ENCODE results near the gene NXPH4. TPM values are rescaled to one million over a fixed set of nuclear protein-coding genes. Genes with fewer than 3 reads are reported as not detected.

The NXPH4 gene
- polyA plus RNA-seq, 1 donor, result 2.8 TPM

DNA sequence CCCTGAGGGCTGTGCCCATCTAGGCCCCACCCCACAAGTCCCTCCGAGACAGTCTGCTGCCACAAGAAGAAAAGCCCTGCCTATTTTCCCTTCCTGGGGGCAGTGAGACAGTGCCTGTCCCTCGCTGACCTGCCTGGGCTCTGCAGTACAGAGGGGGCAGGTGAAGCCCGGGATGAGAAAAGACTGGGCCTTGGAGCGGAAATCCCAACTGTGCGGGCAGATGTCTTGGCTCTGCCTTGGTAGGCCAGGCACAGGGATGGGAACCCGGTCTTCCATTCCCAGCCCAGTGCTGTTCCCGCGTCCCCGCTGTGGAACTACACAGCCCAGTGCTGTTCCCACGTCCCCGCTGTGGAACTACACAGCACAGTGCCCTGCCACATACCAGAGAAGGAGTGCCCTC, 12.8 kb upstream of the NXPH4 start:
- DNase-seq (ENCODE audit: low read depth), result no peak

DNA sequence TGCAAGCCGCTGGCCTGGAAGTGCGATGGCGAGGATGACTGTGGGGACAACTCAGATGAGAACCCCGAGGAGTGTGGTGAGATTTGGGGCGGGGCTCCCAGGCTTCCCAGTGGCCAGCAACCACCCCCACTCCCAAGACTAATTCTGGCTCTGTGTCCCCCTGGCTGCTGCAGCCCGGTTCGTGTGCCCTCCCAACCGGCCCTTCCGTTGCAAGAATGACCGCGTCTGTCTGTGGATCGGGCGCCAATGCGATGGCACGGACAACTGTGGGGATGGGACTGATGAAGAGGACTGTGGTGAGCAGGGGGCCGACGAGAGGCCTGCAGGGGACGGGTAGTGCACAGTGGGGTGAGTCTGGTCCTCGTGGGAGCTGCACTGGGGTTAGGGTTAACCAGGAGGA, 12.1 kb upstream of the NXPH4 start:
- no peak for DNase-seq (ENCODE audit: low read depth)

DNA sequence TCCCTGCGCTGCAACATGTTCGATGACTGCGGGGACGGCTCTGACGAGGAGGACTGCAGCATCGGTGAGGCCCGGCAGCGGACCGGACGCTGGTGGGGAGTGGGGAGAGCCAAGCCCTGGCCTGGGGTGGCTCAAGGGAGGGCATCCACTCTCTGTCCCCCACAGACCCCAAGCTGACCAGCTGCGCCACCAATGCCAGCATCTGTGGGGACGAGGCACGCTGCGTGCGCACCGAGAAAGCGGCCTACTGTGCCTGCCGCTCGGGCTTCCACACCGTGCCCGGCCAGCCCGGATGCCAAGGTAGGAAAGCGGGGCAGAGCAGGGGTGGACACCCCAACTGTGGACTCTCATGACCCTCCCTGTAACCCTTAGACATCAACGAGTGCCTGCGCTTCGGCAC, 11.4 kb upstream of the NXPH4 start:
- no peak for DNase-seq (ENCODE audit: low read depth)

DNA sequence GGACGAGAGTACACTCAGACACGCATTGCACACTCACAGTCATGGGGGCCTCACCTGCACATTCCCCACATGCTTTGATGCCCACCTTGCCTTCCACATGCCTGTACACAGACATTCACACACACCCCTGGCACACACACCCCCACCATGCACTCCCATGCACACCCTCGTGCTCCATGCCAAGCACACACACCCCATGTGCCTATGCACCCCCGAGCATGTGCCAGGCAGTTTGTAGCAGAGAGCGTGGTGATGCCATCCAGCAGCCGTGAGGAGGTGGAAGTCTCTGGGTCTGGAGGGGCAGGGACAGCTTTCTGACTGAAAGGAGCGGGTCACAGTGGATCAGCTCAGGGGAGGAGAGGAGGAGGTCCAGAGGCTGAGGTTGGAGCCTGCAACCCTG, 10.7 kb upstream of the NXPH4 start:
- DNase-seq (ENCODE audit: low read depth), result no peak

DNA sequence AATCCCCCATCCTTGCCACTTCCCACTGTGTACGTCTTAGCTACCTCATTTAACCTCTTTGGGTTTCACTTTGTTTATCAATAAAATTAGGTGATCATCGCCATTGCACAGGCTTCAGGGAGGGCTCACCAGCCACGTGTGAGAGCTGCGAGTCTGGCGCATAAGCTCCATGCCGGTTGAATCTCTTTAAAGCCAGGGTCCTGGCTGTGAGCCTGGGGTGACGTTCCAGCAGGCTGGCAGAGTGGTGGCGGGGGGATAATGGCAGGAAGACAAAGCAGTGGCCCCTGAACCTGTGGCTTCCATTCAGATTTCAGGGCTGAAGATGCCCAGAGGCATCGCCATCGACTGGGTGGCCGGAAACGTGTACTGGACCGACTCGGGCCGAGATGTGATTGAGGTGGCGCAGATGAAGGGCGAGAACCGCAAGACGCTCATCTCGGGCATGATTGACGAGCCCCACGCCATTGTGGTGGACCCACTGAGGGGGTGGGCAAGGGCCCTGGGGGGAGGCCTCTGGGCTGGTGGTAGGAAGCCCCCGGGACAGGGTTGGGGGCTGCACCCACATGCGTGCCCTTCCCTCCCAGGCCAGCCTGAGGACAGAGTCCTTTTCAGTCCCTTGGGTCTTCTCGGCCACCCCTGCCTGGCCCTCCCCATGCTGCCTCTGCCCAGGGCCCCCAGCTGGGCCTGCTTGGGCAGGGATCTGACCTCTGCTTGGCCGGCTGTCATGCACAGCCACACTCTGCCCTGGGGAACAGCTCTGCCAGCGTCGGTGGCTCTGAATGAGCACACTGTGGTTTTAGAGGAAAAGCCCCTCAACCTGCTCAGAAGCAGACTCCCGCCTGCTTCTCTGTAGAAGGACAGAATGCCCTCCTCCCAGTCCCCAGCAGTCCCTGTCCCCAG, 8.6 kb upstream of the NXPH4 start:
- DNase-seq (ENCODE audit: low read depth), result no peak

DNA sequence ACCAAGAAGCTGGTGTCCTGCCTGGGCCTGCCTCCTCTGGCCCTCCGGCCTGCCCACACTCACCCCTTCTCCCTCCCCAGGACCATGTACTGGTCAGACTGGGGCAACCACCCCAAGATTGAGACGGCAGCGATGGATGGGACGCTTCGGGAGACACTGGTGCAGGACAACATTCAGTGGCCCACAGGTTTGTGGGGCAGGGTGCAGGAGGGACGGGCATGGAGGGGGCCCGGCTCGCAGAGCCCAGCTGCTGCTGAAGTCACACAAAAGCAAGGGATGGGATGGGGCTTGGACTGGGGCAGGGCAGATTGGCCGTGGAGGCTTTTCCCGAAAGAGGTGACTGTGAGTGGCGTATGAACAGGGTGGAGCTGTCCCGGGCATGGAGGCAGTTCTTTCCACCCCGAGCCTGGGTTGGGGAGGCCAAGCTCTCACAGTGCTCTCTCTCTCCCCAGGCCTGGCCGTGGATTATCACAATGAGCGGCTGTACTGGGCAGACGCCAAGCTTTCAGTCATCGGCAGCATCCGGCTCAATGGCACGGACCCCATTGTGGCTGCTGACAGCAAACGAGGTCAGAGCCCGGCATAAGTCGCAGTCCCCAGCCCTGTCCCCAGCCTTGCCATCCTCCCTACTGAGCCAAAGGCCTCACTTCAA, 7.8 kb upstream of the NXPH4 start:
- DNase-seq (ENCODE audit: low read depth), result no peak

DNA sequence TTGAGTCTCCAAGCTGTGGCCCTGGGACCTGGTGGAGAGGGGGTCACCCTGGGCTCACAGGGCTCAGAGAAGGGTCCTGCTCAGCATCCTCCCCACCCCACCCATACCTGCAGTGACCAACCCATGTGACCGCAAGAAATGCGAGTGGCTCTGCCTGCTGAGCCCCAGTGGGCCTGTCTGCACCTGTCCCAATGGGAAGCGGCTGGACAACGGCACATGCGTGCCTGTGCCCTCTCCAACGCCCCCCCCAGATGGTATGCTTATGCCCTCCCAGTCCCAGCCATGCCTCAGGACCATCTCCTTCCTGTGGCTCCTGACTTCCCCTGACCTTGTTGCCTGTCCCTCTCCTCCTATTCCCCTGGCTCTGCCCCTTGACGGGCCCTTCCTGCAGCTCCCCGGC, 6.7 kb upstream of the NXPH4 start:
- no peak for DNase-seq (ENCODE audit: low read depth)

DNA sequence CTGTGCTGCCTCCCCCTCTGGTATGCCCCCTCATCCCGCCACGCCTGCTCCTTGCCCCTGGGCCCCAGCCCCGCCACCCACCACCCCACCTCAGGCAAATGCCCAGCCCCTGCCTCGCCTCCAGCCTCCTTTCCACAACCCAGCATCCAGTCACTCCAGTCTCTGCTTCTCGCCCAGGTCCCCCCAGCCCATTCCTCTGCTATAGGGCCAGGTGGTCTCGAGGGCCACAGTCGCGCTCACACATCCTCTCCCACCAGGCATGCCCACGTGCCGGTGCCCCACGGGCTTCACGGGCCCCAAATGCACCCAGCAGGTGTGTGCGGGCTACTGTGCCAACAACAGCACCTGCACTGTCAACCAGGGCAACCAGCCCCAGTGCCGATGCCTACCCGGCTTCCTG, 6.1 kb upstream of the NXPH4 start:
- DNase-seq (ENCODE audit: low read depth), result no peak

DNA sequence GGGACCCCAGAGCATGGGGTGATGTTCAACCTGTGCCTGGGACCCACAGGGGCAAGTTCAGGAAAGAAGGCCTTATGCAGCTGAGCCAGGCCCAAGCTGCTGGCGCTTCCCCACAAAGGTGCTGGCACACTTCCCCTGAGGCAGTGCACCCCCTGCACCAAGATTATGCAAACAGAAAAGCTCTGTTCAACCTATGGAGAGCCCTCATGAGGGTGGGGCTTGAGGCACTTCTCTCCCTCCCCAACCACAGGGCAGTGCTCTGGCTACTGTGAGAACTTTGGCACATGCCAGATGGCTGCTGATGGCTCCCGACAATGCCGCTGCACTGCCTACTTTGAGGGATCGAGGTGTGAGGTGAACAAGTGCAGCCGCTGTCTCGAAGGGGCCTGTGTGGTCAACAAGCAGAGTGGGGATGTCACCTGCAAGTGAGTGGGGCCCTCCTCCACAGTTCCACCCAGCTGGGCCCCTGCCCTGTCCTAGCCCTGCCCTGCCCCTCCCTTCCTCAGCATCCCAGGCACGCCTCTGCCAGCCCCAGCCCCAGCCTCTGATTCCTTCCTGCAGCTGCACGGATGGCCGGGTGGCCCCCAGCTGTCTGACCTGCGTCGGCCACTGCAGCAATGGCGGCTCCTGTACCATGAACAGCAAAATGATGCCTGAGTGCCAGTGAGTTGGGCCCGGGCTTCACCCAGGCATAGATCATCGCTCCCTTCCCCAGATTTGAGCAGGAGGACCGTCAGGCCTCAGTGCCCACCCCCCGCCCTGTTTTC, 5.5 kb upstream of the NXPH4 start:
- DNase-seq (ENCODE audit: low read depth), result no peak

DNA sequence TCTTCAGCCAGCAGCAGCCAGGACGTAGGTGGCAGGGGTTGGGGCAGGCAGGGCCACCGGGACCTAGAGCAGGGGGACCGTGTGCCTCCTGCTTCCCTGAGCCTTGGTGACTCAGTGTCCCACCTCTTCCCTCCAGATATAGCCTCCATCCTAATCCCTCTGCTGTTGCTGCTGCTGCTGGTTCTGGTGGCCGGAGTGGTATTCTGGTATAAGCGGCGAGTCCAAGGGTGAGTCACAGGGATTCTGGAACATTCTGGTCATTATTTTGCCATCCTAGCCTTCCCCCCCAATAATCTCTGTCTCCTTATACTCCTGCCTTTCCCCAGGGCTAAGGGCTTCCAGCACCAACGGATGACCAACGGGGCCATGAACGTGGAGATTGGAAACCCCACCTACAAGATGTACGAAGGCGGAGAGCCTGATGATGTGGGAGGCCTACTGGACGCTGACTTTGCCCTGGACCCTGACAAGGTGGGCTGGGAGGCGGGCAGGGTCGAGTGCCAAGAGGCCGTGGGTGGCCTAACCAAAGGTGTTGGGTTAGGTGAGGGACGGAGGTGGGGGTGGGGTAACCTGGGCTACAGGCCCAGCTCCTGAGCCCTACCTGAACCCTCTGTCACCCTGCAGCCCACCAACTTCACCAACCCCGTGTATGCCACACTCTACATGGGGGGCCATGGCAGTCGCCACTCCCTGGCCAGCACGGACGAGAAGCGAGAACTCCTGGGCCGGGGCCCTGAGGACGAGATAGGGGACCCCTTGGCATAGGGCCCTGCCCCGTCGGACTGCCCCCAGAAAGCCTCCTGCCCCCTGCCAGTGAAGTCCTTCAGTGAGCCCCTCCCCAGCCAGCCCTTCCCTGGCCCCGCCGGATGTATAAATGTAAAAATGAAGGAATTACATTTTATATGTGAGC, 4.5 kb upstream of the NXPH4 start:
- no peak for DNase-seq (ENCODE audit: low read depth)

DNA sequence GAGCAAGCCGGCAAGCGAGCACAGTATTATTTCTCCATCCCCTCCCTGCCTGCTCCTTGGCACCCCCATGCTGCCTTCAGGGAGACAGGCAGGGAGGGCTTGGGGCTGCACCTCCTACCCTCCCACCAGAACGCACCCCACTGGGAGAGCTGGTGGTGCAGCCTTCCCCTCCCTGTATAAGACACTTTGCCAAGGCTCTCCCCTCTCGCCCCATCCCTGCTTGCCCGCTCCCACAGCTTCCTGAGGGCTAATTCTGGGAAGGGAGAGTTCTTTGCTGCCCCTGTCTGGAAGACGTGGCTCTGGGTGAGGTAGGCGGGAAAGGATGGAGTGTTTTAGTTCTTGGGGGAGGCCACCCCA, 3.9 kb upstream of the NXPH4 start:
- DNase-seq (ENCODE audit: low read depth), result no peak

DNA sequence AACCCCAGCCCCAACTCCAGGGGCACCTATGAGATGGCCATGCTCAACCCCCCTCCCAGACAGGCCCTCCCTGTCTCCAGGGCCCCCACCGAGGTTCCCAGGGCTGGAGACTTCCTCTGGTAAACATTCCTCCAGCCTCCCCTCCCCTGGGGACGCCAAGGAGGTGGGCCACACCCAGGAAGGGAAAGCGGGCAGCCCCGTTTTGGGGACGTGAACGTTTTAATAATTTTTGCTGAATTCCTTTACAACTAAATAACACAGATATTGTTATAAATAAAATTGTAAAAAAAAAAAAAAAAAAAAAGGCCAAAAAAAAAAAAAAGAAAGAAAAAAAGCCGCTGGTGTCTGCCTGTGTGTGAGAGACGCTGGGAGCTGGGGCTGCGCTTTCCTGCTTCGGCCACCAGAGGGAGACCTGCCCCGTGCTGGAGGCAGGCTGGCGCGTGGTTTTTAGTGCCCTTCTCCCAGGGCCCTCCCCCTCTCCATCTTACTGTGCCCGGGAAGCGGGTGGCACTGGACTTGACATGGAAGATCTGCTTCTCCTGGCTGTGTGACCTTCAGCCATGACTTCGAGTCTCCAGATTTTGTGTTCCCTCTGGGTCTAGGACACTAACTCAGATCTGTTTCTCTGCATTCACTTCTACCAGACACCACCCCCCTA, 3.4 kb upstream of the NXPH4 start:
- DNase-seq (ENCODE audit: low read depth), result no peak

DNA sequence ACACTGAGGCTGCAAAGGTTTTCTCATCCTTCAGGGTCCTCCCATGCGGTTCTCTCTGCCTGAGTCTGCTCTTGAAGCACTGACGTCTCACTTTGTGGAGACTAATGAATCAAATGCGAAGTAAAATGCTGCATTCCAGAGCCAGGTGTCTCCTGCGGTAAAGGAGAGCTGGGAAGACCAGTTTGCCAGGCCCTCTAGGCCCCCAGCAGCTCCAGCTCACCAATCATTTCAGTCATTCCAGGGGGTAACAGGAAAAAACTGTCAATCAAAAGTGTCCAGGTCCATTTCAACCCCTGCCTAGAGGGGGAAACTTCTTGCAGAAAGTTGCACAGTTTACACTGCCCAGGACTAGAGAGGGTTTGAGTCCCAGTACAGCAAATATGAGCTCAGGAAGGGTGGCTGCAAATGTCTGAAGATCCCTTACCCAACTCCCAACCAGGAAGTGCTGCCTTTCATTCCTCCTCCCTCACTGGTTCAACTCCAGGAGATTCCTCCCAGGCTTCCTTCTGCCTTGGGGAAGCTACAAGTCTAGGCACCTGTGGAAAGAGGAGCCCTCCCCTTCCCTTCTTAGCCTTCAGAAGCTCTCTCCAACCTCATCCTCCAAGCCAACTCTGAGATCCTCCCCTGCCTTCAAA, 2.7 kb upstream of the NXPH4 start:
- no peak for DNase-seq (ENCODE audit: low read depth)

DNA sequence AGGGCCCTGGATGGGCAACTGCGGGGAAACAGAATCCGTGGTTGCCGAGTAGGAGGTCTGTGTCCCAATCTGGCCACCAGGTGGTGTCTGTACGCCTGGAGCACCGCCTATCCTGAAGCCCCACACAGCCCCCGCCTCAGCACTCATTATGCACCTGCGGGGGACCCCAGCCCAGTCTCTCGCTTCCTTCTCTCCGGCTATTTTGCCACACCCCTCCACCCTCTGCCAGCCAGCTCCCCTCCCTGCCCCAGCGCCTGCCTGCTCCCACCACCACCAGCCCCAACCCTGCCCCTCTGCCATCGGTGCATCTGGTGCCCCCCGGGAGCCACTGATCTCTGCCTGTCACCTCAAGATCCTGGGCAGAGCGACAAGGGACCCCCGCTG, 2.2 kb upstream of the NXPH4 start:
- no peak for DNase-seq (ENCODE audit: low read depth)

DNA sequence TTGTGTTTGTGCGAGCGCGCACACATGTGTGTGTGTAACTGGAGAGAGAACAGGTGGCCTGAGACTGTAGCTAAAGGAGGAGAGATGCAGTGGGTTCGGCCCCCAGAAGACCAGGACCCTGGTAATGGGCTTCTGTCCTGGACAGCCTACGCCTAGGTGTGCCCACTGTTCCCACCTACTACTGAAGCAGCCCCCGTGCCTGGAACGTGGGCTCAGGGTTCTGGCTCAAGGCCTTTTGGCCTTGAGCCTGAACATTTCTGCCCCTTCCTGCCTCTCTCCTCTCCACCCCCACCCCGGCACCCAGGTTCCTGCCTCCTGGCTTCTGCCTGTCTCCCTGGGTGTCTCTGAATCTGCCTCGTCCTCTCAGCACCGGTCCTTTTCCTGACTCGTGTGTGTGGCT, 1.5 kb upstream of the NXPH4 start:
- no peak for DNase-seq (ENCODE audit: low read depth)

DNA sequence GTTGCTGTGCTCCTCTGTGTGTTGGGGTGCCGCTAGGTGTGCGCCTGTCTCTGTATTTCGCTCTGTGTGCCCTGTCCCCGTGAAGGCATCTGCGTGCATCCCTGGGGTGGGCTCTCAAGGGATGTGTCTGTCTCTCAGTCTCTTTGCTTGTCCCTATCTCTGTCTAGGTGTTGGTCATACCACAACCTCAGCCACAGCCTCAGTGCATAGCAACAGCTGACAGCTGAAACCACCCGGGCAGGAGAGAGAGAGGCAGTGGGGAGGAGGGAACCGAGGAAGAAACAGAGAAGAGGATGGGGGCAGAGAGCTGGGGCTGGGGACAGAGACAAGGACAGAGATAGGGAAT, 953 bp upstream of the NXPH4 start:
- DNase-seq (ENCODE audit: low read depth), result no peak

DNA sequence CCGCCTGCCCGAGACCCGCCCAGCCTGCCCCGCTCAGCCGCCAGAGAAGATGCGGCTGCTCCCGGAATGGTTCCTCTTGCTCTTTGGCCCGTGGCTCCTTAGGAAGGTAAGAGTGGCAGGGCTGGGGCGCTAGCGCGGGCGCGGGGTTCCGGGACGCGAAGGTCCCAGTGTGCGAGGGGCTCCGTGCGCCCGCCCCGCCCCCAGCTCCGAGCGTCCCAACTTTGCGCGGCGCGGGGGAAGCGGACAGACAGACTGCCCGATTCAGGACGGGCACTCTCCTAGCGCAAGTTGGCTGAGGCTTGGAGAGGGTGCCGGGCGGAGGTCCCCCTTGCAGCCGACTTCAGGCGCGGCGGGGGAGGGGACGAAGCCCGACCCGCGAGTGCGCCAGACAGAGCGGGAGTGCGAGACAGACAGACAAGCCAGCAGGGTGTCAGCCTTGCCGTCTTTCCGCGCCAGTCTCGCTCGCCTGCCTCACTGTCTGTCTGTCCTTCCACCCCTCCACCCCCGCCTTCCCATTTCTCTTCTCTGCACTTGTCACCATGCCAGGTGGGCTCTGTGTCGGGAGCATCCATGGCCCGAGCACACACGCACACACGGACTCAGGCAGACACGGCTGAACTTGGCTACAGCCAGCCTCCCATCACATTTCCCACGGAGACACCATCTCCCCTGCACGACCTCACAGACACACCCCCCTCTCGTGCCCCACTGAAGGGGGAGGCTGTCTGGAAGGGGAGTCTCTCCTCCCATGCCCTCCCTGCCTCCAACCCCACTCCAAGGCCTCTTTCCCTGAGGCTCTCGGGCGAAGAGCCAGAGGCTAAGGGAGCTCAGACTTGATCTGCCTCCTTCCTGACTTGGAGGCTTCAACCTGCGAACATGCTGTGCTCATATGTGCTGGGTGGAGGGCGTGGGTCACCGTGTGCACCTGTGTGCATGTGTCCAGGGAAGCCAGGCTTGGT, 606 bp downstream of the NXPH4 start:
- DNase-seq (ENCODE audit: low read depth), result no peak

DNA sequence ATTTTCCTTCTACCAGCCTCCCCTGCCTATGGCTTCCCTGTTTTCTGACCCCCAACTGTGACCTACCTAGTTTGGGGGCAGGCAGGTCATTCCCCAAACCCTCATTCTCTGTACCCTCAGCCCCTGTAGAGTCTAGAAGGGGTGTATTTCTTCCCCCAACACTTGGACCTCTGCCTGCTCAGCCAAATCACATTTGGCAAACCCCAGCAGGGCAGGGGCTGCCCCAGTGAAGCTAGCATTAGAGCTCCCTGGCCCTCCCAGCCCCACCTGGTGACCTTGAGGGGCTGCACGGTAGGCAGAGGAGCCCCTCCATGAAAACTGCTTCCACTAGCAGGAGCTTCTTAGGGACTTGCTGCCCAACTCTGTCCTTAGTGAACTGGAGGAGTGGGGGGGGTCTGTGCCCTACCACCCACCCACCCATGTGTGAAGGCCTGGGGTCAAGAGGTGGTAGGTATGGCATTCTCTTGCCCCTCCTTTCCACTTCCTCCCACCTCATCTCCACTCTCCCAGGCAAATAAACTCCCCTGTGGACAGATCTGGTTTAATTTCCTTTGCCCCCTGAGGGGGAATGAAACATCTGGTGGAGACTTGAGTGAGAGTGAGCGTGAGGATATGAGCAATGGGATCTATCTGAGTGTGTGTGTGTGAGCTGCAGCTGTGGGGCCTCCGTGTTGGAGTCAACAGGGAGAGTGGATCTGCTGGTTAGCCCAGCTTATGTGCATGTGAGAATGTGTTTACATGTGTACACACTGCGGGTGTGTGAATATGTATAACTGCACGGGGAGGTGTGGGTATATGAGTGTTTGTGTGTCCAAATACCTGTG, 1.6 kb downstream of the NXPH4 start:
- no peak for DNase-seq (ENCODE audit: low read depth)
